K562 (cell line): Measurements from ENCODE around the gene FAM83F. TPM values are rescaled to one million over a fixed set of nuclear protein-coding genes. Genes with fewer than 3 reads are reported as not detected.

Source experiments
- ATAC-seq: fragments of 200-7000 bp; cut with Tn5 transposase; 3 replicates; pipeline ENCODE4 v1.9.1; 2020; ENCODE audit warnings: moderate library complexity
- BruUV-seq: library from RNA; stranded (reverse); fragments of 400-500 nt; replicated peaks from 2 replicates; lab custom pipeline; 2021; lab: Mats Ljungman, UMichigan
- CTCF ChIA-PET: fragments of 300-600 bp; formaldehyde crosslinking; extraction: SDS; loops from one replicate; lab custom pipeline; 2021; ENCODE audit warnings: low intra/inter-chr PET ratio; lab: Yijun Ruan, JAX
- POLR2A ChIA-PET: fragments of 300-600, 350-650 bp; sonication (Branson Sonifier 250); formaldehyde crosslinking; extraction: SDS; loops from one replicate; lab custom pipeline; 2021; ENCODE audit warnings: antibody characterized with exemption, inconsistent platforms; lab: Yijun Ruan, JAX
- DNase-seq, 4 experiments: peaks; one replicate each; pipeline versions ENCODE4 v3.0.0 to v3.0.0-alpha.2; 2011 to 2018; ENCODE audit warnings: low spot score in 3 of 4, mixed read lengths in 3 of 4; ENCODE audit errors: extremely low read depth in 1 of 4
- FAIRE-seq: peaks from 2 replicates; lab custom pipeline; 2011; peaks lifted over from hg19 to GRCh38; lab: Jason Lieb, UNC
- H2AFZ ChIP-seq: 2 replicates; pipeline ENCODE4 v1.6.0; 2011; ENCODE audit warnings: low read depth, low read length, control low read depth, inconsistent platforms
- H3K27ac ChIP-seq: fragments of 200-600 bp; 3 replicates; pipeline ENCODE4 v1.8.0; 2011; ENCODE audit warnings: low read depth, mild to moderate bottlenecking, control low read depth, inconsistent platforms, low read length, moderate library complexity, mixed read lengths; ENCODE audit errors: extremely low read depth
- H3K27me3 ChIP-seq, 2 experiments: fragments of 300-600 bp in 1 of 2; 2 replicates in 1 of 2; 3 replicates in 1 of 2; pipeline versions ENCODE4 v1.6.0 to v1.8.0; 2011; ENCODE audit warnings: inconsistent platforms in 2 of 2, low read length in 2 of 2, mild to moderate bottlenecking in 1 of 2, mixed read lengths in 1 of 2, moderate library complexity in 1 of 2; ENCODE audit not compliant: control insufficient read depth in 2 of 2, insufficient read depth in 2 of 2
- H3K36me3 ChIP-seq: fragments of 300-600 bp; 3 replicates; pipeline ENCODE4 v1.8.0; 2011; ENCODE audit warnings: mild to moderate bottlenecking, low read length, inconsistent platforms; ENCODE audit not compliant: control insufficient read depth, insufficient read depth
- H3K4me1 ChIP-seq, 2 experiments: fragments of 200-600 bp in 1 of 2; replicated peaks in 1 of 2; 2 replicates in 1 of 2; 3 replicates in 1 of 2; pipeline versions ENCODE4 v1.5.1 to v1.8.0; 2011; ENCODE audit warnings: inconsistent platforms in 2 of 2, low read length in 2 of 2, mild to moderate bottlenecking in 1 of 2, mixed read lengths in 1 of 2, moderate library complexity in 1 of 2; ENCODE audit not compliant: control insufficient read depth in 2 of 2, insufficient read depth in 2 of 2
- H3K4me2 ChIP-seq: 2 replicates; pipeline ENCODE4 v1.6.1; 2011; ENCODE audit warnings: low read length, control low read depth, inconsistent platforms, mixed read lengths; ENCODE audit not compliant: insufficient read depth
- H3K4me3 ChIP-seq: fragments of 200-600 bp; sonication (generic), shearing (Covaris generic); 2 replicates; pipeline ENCODE4 v1.5.1; 2016; ENCODE audit warnings: control low read depth, inconsistent platforms
- H3K79me2 ChIP-seq: fragments of 200-600 bp; 3 replicates; pipeline ENCODE4 v1.8.0; 2011; ENCODE audit warnings: low read length, inconsistent platforms; ENCODE audit not compliant: control insufficient read depth, insufficient read depth
- H3K9ac ChIP-seq, 2 experiments: 2 replicates each; pipeline versions ENCODE4 v1.6.0 to v1.6.1; 2011; ENCODE audit warnings: low read depth in 2 of 2, low read length in 2 of 2, control low read depth in 1 of 2, inconsistent platforms in 1 of 2, mild to moderate bottlenecking in 1 of 2, mixed read lengths in 1 of 2; ENCODE audit not compliant: insufficient read depth in 1 of 2
- H3K9me1 ChIP-seq: one replicate; pipeline ENCODE4 v1.6.0; 2011; ENCODE audit warnings: inconsistent platforms, mild to moderate bottlenecking, low read length, moderate library complexity; ENCODE audit not compliant: control insufficient read depth, insufficient read depth
- H3K9me3 ChIP-seq: replicated peaks from 2 replicates; pipeline ENCODE4 v1.5.1; 2011; ENCODE audit warnings: low read depth, low read length, inconsistent platforms; ENCODE audit not compliant: control insufficient read depth, insufficient read depth
- H4K20me1 ChIP-seq: replicated peaks from 2 replicates; pipeline ENCODE4 v1.6.1; 2011; ENCODE audit warnings: low read length, inconsistent platforms, mixed read lengths; ENCODE audit not compliant: control insufficient read depth, insufficient read depth
- BACH1 ChIP-seq: fragments of 200-800 bp; sonication (Bioruptor generic); IDR thresholded peaks from 2 replicates; pipeline ENCODE4 v1.6.1; 2016; ENCODE audit warnings: missing genetic modification characterization, missing compliant biosample characterization
- BRD9 ChIP-seq: fragments of 450-650 bp; IDR thresholded peaks from 2 replicates; pipeline ENCODE4 v1.6.1; 2018; ENCODE audit warnings: low read depth; ENCODE audit not compliant: partially characterized antibody
- CBFA2T3 ChIP-seq: fragments of 450-650 bp; IDR thresholded peaks from 2 replicates; pipeline ENCODE4 v1.6.1; 2017
- CC2D1A ChIP-seq: fragments of 450-650 bp; IDR thresholded peaks from 2 replicates; pipeline ENCODE4 v1.6.1; 2017; ENCODE audit warnings: mild to moderate bottlenecking
- DPF2 ChIP-seq: fragments of 450-650 bp; IDR thresholded peaks from 2 replicates; pipeline ENCODE4 v1.6.1; 2016
- ESRRB ChIP-seq: fragments of 250-450 bp; sonication (Bioruptor Pico); IDR thresholded peaks from 2 replicates; pipeline ENCODE4 v1.5.0; 2020; ENCODE audit warnings: mild to moderate bottlenecking, moderate library complexity, borderline replicate concordance
- GTF2A2 ChIP-seq: IDR thresholded peaks from 2 replicates; pipeline ENCODE4 v1.6.1; 2016; ENCODE audit warnings: mild to moderate bottlenecking, missing genetic modification characterization, missing compliant biosample characterization
- HDGF ChIP-seq: fragments of 450-650 bp; IDR thresholded peaks from 2 replicates; pipeline ENCODE4 v1.6.1; 2016
- HLTF ChIP-seq: fragments of 450-650 bp; IDR thresholded peaks from 2 replicates; pipeline ENCODE4 v1.6.1; 2016
- LEF1 ChIP-seq: fragments of 450-650 bp; IDR thresholded peaks from 2 replicates; pipeline ENCODE4 v1.6.1; 2016; ENCODE audit warnings: mild to moderate bottlenecking
- MAFG ChIP-seq: fragments of 450-650 bp; conservative IDR thresholded peaks from 2 replicates; pipeline ENCODE4 v1.6.1; 2016; ENCODE audit warnings: missing genetic modification characterization, missing compliant biosample characterization
- MTA1 ChIP-seq: fragments of 450-650 bp; IDR thresholded peaks from 2 replicates; pipeline ENCODE4 v1.6.1; 2017; ENCODE audit warnings: borderline replicate concordance
- NCOA6 ChIP-seq: fragments of 450-650 bp; IDR thresholded peaks from 2 replicates; pipeline ENCODE4 v1.6.1; 2017; ENCODE audit warnings: mild to moderate bottlenecking
- POLR2AphosphoS5 ChIP-seq: IDR thresholded peaks from 2 replicates; pipeline ENCODE4 v1.6.1; 2011; ENCODE audit warnings: mild to moderate bottlenecking, low read depth, low read length, moderate library complexity; ENCODE audit not compliant: control insufficient read depth, insufficient read depth
- SIRT6 ChIP-seq: IDR thresholded peaks from one replicate; pipeline ENCODE4 v1.6.1; 2012; ENCODE audit warnings: low read depth, mild to moderate bottlenecking, control low read depth, inconsistent platforms, low read length, moderate library complexity
- SMARCA4 ChIP-seq: fragments of 450-650 bp; IDR thresholded peaks from 2 replicates; pipeline ENCODE4 v1.6.1; 2016
- SP2 ChIP-seq: IDR thresholded peaks from 2 replicates; pipeline ENCODE4 v1.6.1; 2011; ENCODE audit warnings: mild to moderate bottlenecking, low read depth, low read length, moderate library complexity; ENCODE audit not compliant: poor library complexity, severe bottlenecking; ENCODE audit errors: extremely low read depth
- STAT5A ChIP-seq: IDR thresholded peaks from 2 replicates; pipeline ENCODE4 v1.6.1; 2012; ENCODE audit warnings: low read length, inconsistent platforms, borderline replicate concordance
- STAT5B ChIP-seq: fragments of 250-450 bp; sonication (Bioruptor Pico); IDR thresholded peaks from 2 replicates; pipeline ENCODE4 v1.8.0; 2021; ENCODE audit warnings: mild to moderate bottlenecking, inconsistent platforms
- THAP12 ChIP-seq: fragments of 250-450 bp; sonication (Bioruptor Pico); IDR thresholded peaks from 2 replicates; pipeline ENCODE4 v1.9.0; 2021; ENCODE audit warnings: mild to moderate bottlenecking, inconsistent platforms
- ZC3H4 ChIP-seq: sonication (generic); formaldehyde crosslinking; IDR thresholded peaks from 2 replicates; pipeline ENCODE4 v1.9.0; 2021; ENCODE audit warnings: missing genetic modification reagents, borderline replicate concordance
- ZFX ChIP-seq: sonication (generic); formaldehyde crosslinking; IDR thresholded peaks from 2 replicates; pipeline ENCODE4 v1.8.0; 2022; ENCODE audit warnings: mild to moderate bottlenecking, missing genetic modification reagents, moderate library complexity
- ZNF184 ChIP-seq: sonication (generic); formaldehyde crosslinking; IDR thresholded peaks from 2 replicates; pipeline ENCODE4 v1.5.0; 2020; ENCODE audit warnings: missing genetic modification reagents
- ZNF583 ChIP-seq: fragments of 250-450 bp; sonication (Bioruptor Pico); IDR thresholded peaks from 2 replicates; pipeline ENCODE4 v1.4.0; 2020
- WGBS: fragments of 100-300 bp; shearing (Covaris generic); methylation state at CpG from one replicate; pipeline ENCODE4 v1.1.6; 2016; ENCODE audit warnings: low coverage, mixed read lengths; ENCODE audit not compliant: insufficient coverage; ENCODE audit errors: missing lambda C conversion rate; 5-methylcytosine and 5-hydroxymethylcytosine counted together
- in situ Hi-C: fragments of 300-500 bp; cut with MboI; formaldehyde crosslinking; loops from 4 replicates; pipeline ENCODE4 v1.15.0; 2018; ENCODE audit warnings: inconsistent platforms, mixed read lengths
- intact Hi-C: fragments of 100-400 bp; cut with micrococcal nuclease; formaldehyde crosslinking; loops from 2 replicates; pipeline ENCODE4 v1.14.2; 2022
- polyA plus RNA-seq, 8 experiments: library from polyadenylated mRNA; depleted of rRNA in 4 of 8; stranded (reverse) in 5 of 8; unstranded in 3 of 8; fragments of >200 nt; fragmentation: Nextera tagmentation in 2 of 8; fragmentation: Illumina TruSeq in 1 of 8; extraction: Ambion mirVana in 2 of 8; extraction: Trizol in 1 of 8; gene quantifications; 2 replicates each; pipeline versions ENCODE4 v1.2.1 to v1.2.3, GENCODE V29; 2011 to 2014; ENCODE audit warnings: inconsistent platforms in 1 of 8, missing spikeins in 1 of 8
- total RNA-seq, 7 experiments: library from RNA; depleted of rRNA in 6 of 7; stranded (reverse); fragments of >200 nt in 6 of 7; fragmentation: Illumina TruSeq in 2 of 7; extraction: Trizol in 2 of 7; gene quantifications; 2 replicates each; pipeline versions ENCODE4 v1.2.1 to v1.2.3, GENCODE V29; 2011 to 2021; ENCODE audit warnings: low replicate concordance in 1 of 7

Gene FAM83F
- total and polyA plus RNA-seq, 9 of the 15 experiments (the other 6 are each of a cell fraction or from before 2014, with no cell fraction given), result under 0.01 to 0.13 (median 0.04) TPM; not detected in 1

GRCh38 chr22:40076702-40077645 lies 82.2 kb downstream of the FAM83F start:
- 9% methylated on average over 6 of the region's 8 CpGs for WGBS
- Histone ChIP-seq H4K20me1 (no peaks in the 10 kb centered on the region), H2AFZ (0 out of 2 replicates have a peak overlapping the region, but pooled peaks have one; percentile 35), H3K27ac (peak overlapping the region; percentile 68), H3K4me3 (no peak overlapping the region), H3K79me2 (peaks cover 4% of the 10 kb centered on the region; the same call in 1 of the 3 replicates), H3K36me3 (no peaks in the 10 kb centered on the region), H3K27me3 (no peaks in the 10 kb centered on the region), H3K9me3 (no peaks in the 10 kb centered on the region), H3K4me2 (peak overlapping the region; percentile 62), H3K9me1 (no peaks in the 10 kb centered on the region), H3K4me1 (peaks cover 12 to 16% of the 10 kb centered on the region in 2 experiments), H3K9ac (peak overlapping the region in 1 of 2 experiments; percentile 32; a peak in 2 of 4 replicates)
- FAIRE-seq (peak; percentile 65), DNase-seq (peak in 2 of 4 experiments; percentile 20 to 45), ATAC-seq (peak; percentile 80)
- in situ Hi-C loops (no loop called here), intact Hi-C loops (no loop called here)
- no TSS peak for BruUV-seq
- POLR2A ChIA-PET, result interaction anchor here (0.6 kb wide), 1 partner anchor 28 kb away, joined by 3 read pairs; no protein-coding TSS in a partner anchor
- CTCF ChIA-PET, result no interaction called here
- no peak for TF ChIP-seq GTF2A2 (tag)
- peak; percentile 52; the same call in 1 of the 2 replicates for TF ChIP-seq DPF2
- TF ChIP-seq STAT5A, result no peak
- TF ChIP-seq SP2, result no peak
- 0 out of 2 replicates have a peak, but pooled peaks have one; percentile 56 for TF ChIP-seq HLTF
- TF ChIP-seq MAFG (tag), result peak; percentile 15; the same call in 1 of the 2 replicates
- 0 out of 2 replicates have a peak, but pooled peaks have one; percentile 32 for TF ChIP-seq SMARCA4
- no peak for TF ChIP-seq ZC3H4 (CRISPR knock-in tag)
- no peak for TF ChIP-seq SIRT6
- no peak for TF ChIP-seq THAP12
- 0 out of 2 replicates have a peak, but pooled peaks have one; percentile 63 for TF ChIP-seq MTA1
- TF ChIP-seq HDGF, result no peak
- TF ChIP-seq POLR2AphosphoS5, result no peak
- TF ChIP-seq ZNF184 (CRISPR knock-in tag), result no peak
- TF ChIP-seq BACH1 (tag), result no peak
- no peak for TF ChIP-seq ZNF583 (CRISPR knock-in tag)
- TF ChIP-seq STAT5B (CRISPR knock-in tag), result no peak
- no peak for TF ChIP-seq NCOA6
- TF ChIP-seq CC2D1A, result 0 out of 2 replicates have a peak, but pooled peaks have one; percentile 21
- 0 out of 2 replicates have a peak, but pooled peaks have one; percentile 22 for TF ChIP-seq LEF1
- no peak for TF ChIP-seq ZFX (CRISPR knock-in tag)
- peak; percentile 26 for TF ChIP-seq BRD9
- no peak for TF ChIP-seq CBFA2T3
- TF ChIP-seq ESRRB (CRISPR knock-in tag), result no peak
